ENCODE data around the gene DLEC1.

DLEC1 gene

DNA sequence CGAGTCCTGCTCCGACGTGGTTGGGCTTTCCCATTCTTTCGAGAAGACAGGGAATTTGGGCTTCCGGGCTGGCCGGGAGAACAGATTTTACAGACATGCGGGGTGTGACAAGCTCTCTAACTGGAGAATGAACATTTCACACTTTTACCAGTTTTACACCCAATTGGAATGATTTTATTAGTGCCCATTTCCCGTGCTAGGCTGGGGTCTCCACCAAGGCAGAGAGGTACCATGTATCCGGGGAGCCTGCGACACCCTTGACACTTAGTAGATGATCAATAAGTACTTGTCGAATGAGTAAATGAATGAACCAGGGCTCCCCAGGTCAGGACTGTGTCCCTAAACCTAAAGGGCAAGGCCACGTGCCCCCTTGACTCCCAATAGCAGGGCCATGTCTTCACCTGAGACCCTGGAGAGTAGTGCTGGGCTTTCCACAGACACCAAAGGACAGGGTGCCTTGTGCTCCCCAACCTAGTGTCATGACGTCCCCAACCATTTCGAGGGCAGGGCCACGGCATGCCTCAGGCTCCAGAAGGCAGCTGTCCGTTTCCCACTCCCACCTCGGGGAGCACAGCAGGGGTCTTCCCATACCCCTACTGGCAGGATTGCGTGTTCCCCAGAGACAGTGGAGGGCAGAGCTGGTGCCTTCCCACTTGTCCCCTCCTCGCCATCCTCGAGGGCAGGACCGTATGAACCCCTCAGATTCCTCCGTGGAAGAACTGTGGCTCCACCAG is 98.8 kb downstream of the DLEC1 start:
- Histone ChIP-seq H3K4me3 (ENCODE audit: severe bottlenecking) (peak overlapping the region; percentile 71), H3K27ac (ENCODE audit: poor library complexity, severe bottlenecking) (peak overlapping the region; percentile 76), H3K27me3 (ENCODE audit: insufficient read depth, poor library complexity, severe bottlenecking) (no peaks in the 10 kb centered on the region), H3K9me3 (ENCODE audit: severe bottlenecking) (no peaks in the 10 kb centered on the region), H3K4me1 (ENCODE audit: insufficient read depth, poor library complexity, severe bottlenecking) (peaks cover 22% of the 10 kb centered on the region), H3K36me3 (ENCODE audit: low read depth) (peaks cover 20% of the 10 kb centered on the region)
- ATAC-seq (ENCODE audit: low read depth) (no peak; the same call in 1 of the 3 replicates), DNase-seq (ENCODE audit: low spot score) (peak; percentile 37)
- TF ChIP-seq, protein P1, sequence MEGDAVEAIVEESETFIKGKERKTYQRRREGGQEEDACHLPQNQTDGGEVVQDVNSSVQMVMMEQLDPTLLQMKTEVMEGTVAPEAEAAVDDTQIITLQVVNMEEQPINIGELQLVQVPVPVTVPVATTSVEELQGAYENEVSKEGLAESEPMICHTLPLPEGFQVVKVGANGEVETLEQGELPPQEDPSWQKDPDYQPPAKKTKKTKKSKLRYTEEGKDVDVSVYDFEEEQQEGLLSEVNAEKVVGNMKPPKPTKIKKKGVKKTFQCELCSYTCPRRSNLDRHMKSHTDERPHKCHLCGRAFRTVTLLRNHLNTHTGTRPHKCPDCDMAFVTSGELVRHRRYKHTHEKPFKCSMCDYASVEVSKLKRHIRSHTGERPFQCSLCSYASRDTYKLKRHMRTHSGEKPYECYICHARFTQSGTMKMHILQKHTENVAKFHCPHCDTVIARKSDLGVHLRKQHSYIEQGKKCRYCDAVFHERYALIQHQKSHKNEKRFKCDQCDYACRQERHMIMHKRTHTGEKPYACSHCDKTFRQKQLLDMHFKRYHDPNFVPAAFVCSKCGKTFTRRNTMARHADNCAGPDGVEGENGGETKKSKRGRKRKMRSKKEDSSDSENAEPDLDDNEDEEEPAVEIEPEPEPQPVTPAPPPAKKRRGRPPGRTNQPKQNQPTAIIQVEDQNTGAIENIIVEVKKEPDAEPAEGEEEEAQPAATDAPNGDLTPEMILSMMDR (IDR thresholded peaks at IDR 0.05; ENCODE audit: poor library complexity, severe bottlenecking) = no peak

GRCh38 chr3:38138349-38139190 is 99.6 kb downstream of the DLEC1 start, which contains the start of gene MYD88:
TSS of gene MYD88 (plus strand) at chr3:38138661. CDS start at chr3:38138701, 40 bp downstream.
- no peaks in the 10 kb centered on the region for H3K27me3 ChIP-seq (ENCODE audit: insufficient read depth, poor library complexity, severe bottlenecking)
- peak within 1 kb of the TSS; percentile 76 for H3K27ac ChIP-seq (ENCODE audit: poor library complexity, severe bottlenecking)
- peaks cover 19% of the 10 kb centered on the region for H3K4me1 ChIP-seq (ENCODE audit: insufficient read depth, poor library complexity, severe bottlenecking)
- peak; percentile 5; the same call in 1 of the 3 replicates for ATAC-seq (ENCODE audit: low read depth)
- DNase-seq (ENCODE audit: low spot score) = peak; percentile 77
- H3K36me3 ChIP-seq (ENCODE audit: low read depth) = peaks cover 13% of the 10 kb centered on the region
- H3K9me3 ChIP-seq (ENCODE audit: severe bottlenecking) = no peaks in the 10 kb centered on the region
- H3K4me3 ChIP-seq (ENCODE audit: severe bottlenecking) = peak within 1 kb of the TSS; percentile 71
- TF ChIP-seq, protein P1 (IDR thresholded peaks at IDR 0.05; ENCODE audit: poor library complexity, severe bottlenecking) = no peak

DNA sequence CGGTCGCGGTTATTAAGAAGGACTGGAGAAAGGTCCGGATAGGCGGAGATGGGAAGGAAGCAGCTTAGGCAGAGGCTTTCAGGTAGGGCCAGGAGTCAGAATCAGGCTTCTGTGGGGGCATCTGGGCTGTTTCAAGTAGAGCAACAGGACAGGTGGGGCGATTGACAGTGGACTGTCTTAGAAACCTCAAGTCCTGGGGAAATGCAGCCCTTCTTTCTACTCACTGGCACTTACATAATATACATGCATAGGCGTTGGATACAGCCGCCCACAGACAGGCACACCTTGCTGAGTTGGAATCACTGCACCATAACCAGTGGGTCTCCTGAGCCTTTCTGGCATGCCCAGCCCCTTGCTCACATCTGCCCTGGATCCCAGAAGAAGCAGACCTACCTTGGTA is 100.2 kb downstream of the DLEC1 start:
- Histone ChIP-seq H3K27me3 (ENCODE audit: insufficient read depth, poor library complexity, severe bottlenecking) (no peaks in the 10 kb centered on the region), H3K4me3 (ENCODE audit: severe bottlenecking) (peak overlapping the region; percentile 42), H3K4me1 (ENCODE audit: insufficient read depth, poor library complexity, severe bottlenecking) (peaks cover 13% of the 10 kb centered on the region), H3K36me3 (ENCODE audit: low read depth) (peaks cover 7% of the 10 kb centered on the region), H3K27ac (ENCODE audit: poor library complexity, severe bottlenecking) (peak overlapping the region; percentile 76), H3K9me3 (ENCODE audit: severe bottlenecking) (no peaks in the 10 kb centered on the region)
- DNase-seq (ENCODE audit: low spot score) = no peak
- no peak for ATAC-seq (ENCODE audit: low read depth)
- TF ChIP-seq, protein P1 (IDR thresholded peaks at IDR 0.05; ENCODE audit: poor library complexity, severe bottlenecking) = no peak

- ATAC-seq (ENCODE audit: low read depth) = no peak
- Histone ChIP-seq H3K4me1 (ENCODE audit: insufficient read depth, poor library complexity, severe bottlenecking) (peaks cover 12% of the 10 kb centered on the region), H3K4me3 (ENCODE audit: severe bottlenecking) (peak overlapping the region; percentile 42), H3K27me3 (ENCODE audit: insufficient read depth, poor library complexity, severe bottlenecking) (no peaks in the 10 kb centered on the region), H3K27ac (ENCODE audit: poor library complexity, severe bottlenecking) (peak overlapping the region; percentile 76), H3K36me3 (ENCODE audit: low read depth) (peaks cover 5% of the 10 kb centered on the region), H3K9me3 (ENCODE audit: severe bottlenecking) (no peaks in the 10 kb centered on the region)
- no peak for DNase-seq (ENCODE audit: low spot score)
- TF ChIP-seq, protein P1 (IDR thresholded peaks at IDR 0.05; ENCODE audit: poor library complexity, severe bottlenecking) = no peak
These were observed 100.6 kb downstream of the DLEC1 start for GRCh38 chr3:38139652-38140051.
